Mesenchymal stem cell (in vitro differentiated cells and primary cell): ENCODE data around the gene EVX2.
A peak's percentile ranks its signal among the peaks of the same experiment; 100 is the strongest.

Source experiments
- DNase-seq: peaks from one replicate; pipeline ENCODE4 v3.0.0-alpha.2; 2013
- H2AFZ ChIP-seq: one replicate; pipeline ENCODE4 v1.6.1; 2013; ENCODE audit warnings: low read depth, mild to moderate bottlenecking, control low read depth, inconsistent platforms, low read length, moderate library complexity
- H2AK5ac ChIP-seq: 2 replicates; pipeline ENCODE4 v1.6.1; 2013; ENCODE audit warnings: low read length, moderate library complexity, mild to moderate bottlenecking, inconsistent platforms; ENCODE audit not compliant: severe bottlenecking
- H2BK120ac ChIP-seq: one replicate; pipeline ENCODE4 v1.6.1; 2013; ENCODE audit warnings: low read depth, mild to moderate bottlenecking, inconsistent platforms, low read length, moderate library complexity
- H2BK12ac ChIP-seq, 2 experiments: one replicate each; pipeline ENCODE4 v1.6.1; 2013; ENCODE audit warnings: inconsistent platforms in 2 of 2, low read length in 2 of 2, mild to moderate bottlenecking in 2 of 2, moderate library complexity in 2 of 2, control low read depth in 1 of 2
- H2BK15ac ChIP-seq: one replicate; pipeline ENCODE4 v1.6.1; 2013; ENCODE audit warnings: mild to moderate bottlenecking, low read depth, inconsistent platforms; ENCODE audit not compliant: poor library complexity, severe bottlenecking
- H2BK5ac ChIP-seq: 2 replicates; pipeline ENCODE4 v1.6.1; 2013; ENCODE audit warnings: low read depth, mild to moderate bottlenecking, low read length, control low read depth, inconsistent platforms; ENCODE audit not compliant: poor library complexity, severe bottlenecking
- H3K14ac ChIP-seq, 2 experiments: one replicate each; pipeline ENCODE4 v1.6.1; 2013; ENCODE audit warnings: inconsistent platforms in 2 of 2, low read length in 2 of 2, control low read depth in 1 of 2, mild to moderate bottlenecking in 1 of 2, moderate library complexity in 1 of 2
- H3K18ac ChIP-seq, 2 experiments: one replicate each; pipeline ENCODE4 v1.6.1; 2013; ENCODE audit warnings: inconsistent platforms in 2 of 2, low read length in 2 of 2, control low read depth in 1 of 2, low read depth in 1 of 2, mild to moderate bottlenecking in 1 of 2
- H3K23ac ChIP-seq, 2 experiments: one replicate each; pipeline ENCODE4 v1.6.1; 2013; ENCODE audit warnings: inconsistent platforms in 2 of 2, low read length in 2 of 2, mild to moderate bottlenecking in 2 of 2, moderate library complexity in 2 of 2, control low read depth in 1 of 2
- H3K27ac ChIP-seq: 2 replicates; pipeline ENCODE4 v1.5.1; 2013; ENCODE audit warnings: mild to moderate bottlenecking, moderate library complexity, low read length, control low read depth, inconsistent platforms; ENCODE audit not compliant: poor library complexity, severe bottlenecking
- H3K27me3 ChIP-seq, 2 experiments: 2 replicates each; pipeline versions ENCODE4 v1.6.1 to v1.7.0; 2013; ENCODE audit warnings: low read length in 2 of 2, mild to moderate bottlenecking in 2 of 2, moderate library complexity in 2 of 2, control low read depth in 1 of 2, inconsistent platforms in 1 of 2; ENCODE audit not compliant: control insufficient read depth in 1 of 2, insufficient read depth in 1 of 2
- H3K36me3 ChIP-seq, 2 experiments: 2 replicates each; pipeline versions ENCODE4 v1.6.1 to v1.7.0; 2013; ENCODE audit warnings: low read length in 2 of 2, control low read depth in 1 of 2, inconsistent platforms in 1 of 2, low read depth in 1 of 2, mild to moderate bottlenecking in 1 of 2; ENCODE audit not compliant: insufficient read depth in 2 of 2, control insufficient read depth in 1 of 2
- H3K4ac ChIP-seq, 2 experiments: one replicate each; pipeline ENCODE4 v1.6.1; 2013; ENCODE audit warnings: inconsistent platforms in 2 of 2, low read length in 2 of 2, mild to moderate bottlenecking in 2 of 2, moderate library complexity in 2 of 2, control low read depth in 1 of 2, low read depth in 1 of 2
- H3K4me1 ChIP-seq: 2 replicates; pipeline ENCODE4 v1.6.1; 2013; ENCODE audit warnings: low read depth, low read length, control low read depth; ENCODE audit not compliant: control insufficient read depth, insufficient read depth
- H3K4me2 ChIP-seq: 2 replicates; pipeline ENCODE4 v1.6.1; 2013; ENCODE audit warnings: low read length, mild to moderate bottlenecking, inconsistent platforms; ENCODE audit not compliant: poor library complexity, severe bottlenecking
- H3K4me3 ChIP-seq, 2 experiments: 2 replicates each; pipeline versions ENCODE4 v1.5.1 to v1.7.0; 2013; ENCODE audit warnings: low read length in 2 of 2, mild to moderate bottlenecking in 2 of 2, control low read depth in 1 of 2, low read depth in 1 of 2; ENCODE audit not compliant: insufficient read depth in 1 of 2
- H3K79me1 ChIP-seq: replicated peaks from 2 replicates; pipeline ENCODE4 v1.6.1; 2013; ENCODE audit warnings: mild to moderate bottlenecking, control low read depth, low read length, inconsistent platforms; ENCODE audit not compliant: poor library complexity, severe bottlenecking
- H3K9ac ChIP-seq: 2 replicates; pipeline ENCODE4 v1.7.0; 2013; ENCODE audit warnings: mild to moderate bottlenecking, low read length, moderate library complexity
- H3K9me3 ChIP-seq: 2 replicates; pipeline ENCODE4 v1.7.0; 2013; ENCODE audit warnings: mild to moderate bottlenecking, low read length; ENCODE audit not compliant: control insufficient read depth
- H4K8ac ChIP-seq: one replicate; pipeline ENCODE4 v1.6.1; 2013; ENCODE audit warnings: inconsistent platforms, mild to moderate bottlenecking, low read length, moderate library complexity
- H4K91ac ChIP-seq: one replicate; pipeline ENCODE4 v1.6.1; 2013; ENCODE audit warnings: mild to moderate bottlenecking, low read length, inconsistent platforms
- WGBS: methylation state at CpG from one replicate; pipeline ENCODE4 v1.1.7; 2013; ENCODE audit warnings: mixed read lengths; 5-methylcytosine and 5-hydroxymethylcytosine counted together

EVX2 gene

GRCh38 chr2:176118601-176119339, 35.0 kb upstream of the EVX2 start:
- H3K18ac ChIP-seq: no peak overlapping the region
- H3K9ac ChIP-seq: no peak overlapping the region
- no peak for DNase-seq
- 13% methylated on average over 22 of the region's 24 CpGs for WGBS
- H3K27ac ChIP-seq: no peak overlapping the region
- peaks cover 80 to 96% of the 10 kb centered on the region in 2 experiments for H3K27me3 ChIP-seq
- H3K14ac ChIP-seq: no peak overlapping the region
- H3K4me1 ChIP-seq: peaks cover 27% of the 10 kb centered on the region
- no peak overlapping the region for H4K91ac ChIP-seq
- H3K9me3 ChIP-seq: no peaks in the 10 kb centered on the region
- H2AFZ ChIP-seq: no peak overlapping the region
- no peaks in the 10 kb centered on the region for H3K79me1 ChIP-seq
- H3K36me3 ChIP-seq: no peaks in the 10 kb centered on the region
- no peak overlapping the region for H3K23ac ChIP-seq
- no peak overlapping the region for H2BK120ac ChIP-seq
- no peak overlapping the region for H2BK15ac ChIP-seq
- no peak overlapping the region for H3K4me3 ChIP-seq
- H2BK12ac ChIP-seq: no peak overlapping the region
- H3K4me2 ChIP-seq: no peak overlapping the region
- no peak overlapping the region for H2AK5ac ChIP-seq
- H4K8ac ChIP-seq: no peak overlapping the region
- no peak overlapping the region for H2BK5ac ChIP-seq
- H3K4ac ChIP-seq: no peak overlapping the region

GRCh38 chr2:176117823-176118371, 34.1 kb upstream of the EVX2 start:
- no peak overlapping the region for H3K27ac ChIP-seq
- H2BK15ac ChIP-seq: no peak overlapping the region
- H3K18ac ChIP-seq: no peak overlapping the region
- H2BK120ac ChIP-seq: no peak overlapping the region
- H2BK5ac ChIP-seq: no peak overlapping the region
- DNase-seq: no peak
- no peak overlapping the region for H4K8ac ChIP-seq
- no peaks in the 10 kb centered on the region for H3K9me3 ChIP-seq
- no peak overlapping the region for H3K23ac ChIP-seq
- no peak overlapping the region for H3K9ac ChIP-seq
- H3K27me3 ChIP-seq: peaks cover 88 to 97% of the 10 kb centered on the region in 2 experiments
- H4K91ac ChIP-seq: no peak overlapping the region
- H3K4me1 ChIP-seq: peaks cover 20% of the 10 kb centered on the region
- WGBS: 46% methylated on average over 11 of the region's 11 CpGs
- no peak overlapping the region for H3K4me2 ChIP-seq
- H3K4ac ChIP-seq: no peak overlapping the region
- H2AK5ac ChIP-seq: no peak overlapping the region
- H3K79me1 ChIP-seq: no peaks in the 10 kb centered on the region
- no peak overlapping the region for H2AFZ ChIP-seq
- H3K4me3 ChIP-seq: peak overlapping the region in 1 of 2 experiments; percentile 70
- H2BK12ac ChIP-seq: no peak overlapping the region
- H3K14ac ChIP-seq: no peak overlapping the region
- no peaks in the 10 kb centered on the region for H3K36me3 ChIP-seq

GRCh38 chr2:176117162-176117822, 33.5 kb upstream of the EVX2 start:
- H3K36me3 ChIP-seq: no peaks in the 10 kb centered on the region
- H2BK15ac ChIP-seq: no peak overlapping the region
- no peak overlapping the region for H3K4me2 ChIP-seq
- 62% methylated on average over 40 of the region's 40 CpGs for WGBS
- no peak overlapping the region for H2BK120ac ChIP-seq
- no peak for DNase-seq
- H2BK5ac ChIP-seq: no peak overlapping the region
- no peak overlapping the region for H4K91ac ChIP-seq
- no peaks in the 10 kb centered on the region for H3K79me1 ChIP-seq
- H3K9me3 ChIP-seq: no peaks in the 10 kb centered on the region
- H3K27me3 ChIP-seq: peaks cover 94 to 99% of the 10 kb centered on the region in 2 experiments
- no peak overlapping the region for H3K23ac ChIP-seq
- H2BK12ac ChIP-seq: no peak overlapping the region
- no peak overlapping the region for H3K14ac ChIP-seq
- peak overlapping the region in 1 of 2 experiments; percentile 70 for H3K4me3 ChIP-seq
- no peak overlapping the region for H4K8ac ChIP-seq
- no peak overlapping the region for H2AK5ac ChIP-seq
- H3K18ac ChIP-seq: no peak overlapping the region
- no peak overlapping the region for H2AFZ ChIP-seq
- no peak overlapping the region for H3K9ac ChIP-seq
- H3K4ac ChIP-seq: no peak overlapping the region
- H3K27ac ChIP-seq: no peak overlapping the region
- peaks cover 14% of the 10 kb centered on the region for H3K4me1 ChIP-seq
